Measurements from ENCODE around the gene EXOC1L.

EXOC1L gene, protein sequence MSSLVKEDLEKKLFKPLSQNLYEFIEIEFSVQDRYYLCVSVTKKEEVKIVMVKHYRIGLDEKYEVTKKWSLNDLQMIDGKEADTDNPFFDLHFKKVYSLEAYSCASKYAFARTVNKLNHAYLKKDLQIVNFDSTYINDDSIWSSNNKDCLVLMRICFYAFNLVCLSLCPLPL

DNA sequence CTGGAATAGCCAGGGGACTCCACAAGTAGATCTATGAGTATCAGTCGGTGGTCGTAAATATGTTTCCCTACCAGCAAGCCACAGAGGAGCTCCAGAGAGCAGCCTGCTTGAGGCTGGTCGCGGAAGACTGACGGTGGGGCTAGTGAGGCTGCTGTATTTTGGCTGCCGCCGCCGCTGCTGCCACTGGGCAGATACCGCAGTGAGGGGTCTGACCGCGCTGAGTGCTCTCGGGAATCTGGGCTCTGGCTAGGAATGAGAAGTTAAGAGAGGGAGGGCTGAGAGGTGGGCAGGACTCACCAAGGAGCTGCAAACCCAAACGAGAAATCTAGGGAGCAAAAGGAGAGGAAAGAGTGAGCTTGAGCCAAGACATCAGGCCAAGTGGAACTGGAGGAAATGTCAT lies at the start of gene EXOC1L:
TSS of gene EXOC1L (plus strand) at position 157 of the 400 bp plus-strand sequence. CDS start at position 394, 237 bp downstream.
- DNase-seq = peak; percentile 74

DNA sequence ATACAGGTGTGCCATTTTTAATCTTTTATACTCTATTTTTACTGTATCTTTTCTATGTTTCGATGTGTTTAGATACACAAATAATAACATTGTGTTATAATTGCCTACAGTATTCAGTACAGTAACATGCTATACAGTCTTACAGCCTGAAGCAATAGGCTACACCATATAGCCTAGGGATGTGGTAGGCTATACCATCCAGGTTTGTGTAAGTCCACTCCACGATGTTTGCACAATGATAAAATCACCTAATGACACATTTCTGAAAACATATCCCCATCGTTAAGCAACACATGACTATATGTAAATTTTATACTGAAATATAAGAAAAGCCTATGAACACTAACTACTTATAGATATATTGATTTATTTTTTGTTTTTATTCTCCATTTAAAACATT lies 48.9 kb upstream of the EXOC1L start:
- no peak for DNase-seq

DNA sequence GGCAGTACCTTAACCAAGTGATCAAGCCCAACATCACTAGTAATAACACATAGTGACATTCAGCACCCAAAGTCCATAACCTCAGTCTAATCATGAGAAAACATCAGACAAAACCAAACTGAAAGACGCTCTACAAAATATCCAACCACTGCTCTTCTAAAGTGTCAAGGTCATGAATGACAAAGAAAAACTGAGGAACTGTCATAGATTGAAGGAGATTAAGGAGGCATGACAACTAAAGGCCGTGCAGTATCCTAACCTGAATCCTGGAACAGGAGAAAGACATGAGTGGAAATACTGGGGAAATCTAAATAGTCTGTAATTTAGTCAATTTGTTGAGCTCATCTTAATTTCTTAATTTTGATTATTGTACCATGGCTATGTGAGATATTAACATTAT lies 38.2 kb upstream of the EXOC1L start:
- DNase-seq = no peak

DNA sequence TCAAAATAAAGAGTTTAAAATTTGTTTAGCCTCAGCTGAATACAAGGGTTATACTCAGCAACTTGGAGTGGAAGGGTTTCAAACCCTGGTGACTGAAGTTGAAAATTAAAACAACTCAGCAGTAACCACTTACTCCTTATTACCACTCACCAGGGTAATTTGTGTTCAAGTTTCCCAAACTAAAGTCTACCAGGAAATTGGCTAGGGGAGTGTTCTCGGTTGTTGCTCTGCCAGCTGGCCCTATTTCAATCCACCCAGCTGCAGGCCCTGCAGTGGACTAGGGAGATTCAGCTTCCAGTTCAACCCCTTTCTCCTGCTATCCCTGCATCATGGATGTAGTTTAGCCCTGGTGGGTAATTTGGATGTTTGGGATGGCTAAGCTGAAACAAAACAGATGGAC lies 37.8 kb upstream of the EXOC1L start:
- no peak for DNase-seq

DNA sequence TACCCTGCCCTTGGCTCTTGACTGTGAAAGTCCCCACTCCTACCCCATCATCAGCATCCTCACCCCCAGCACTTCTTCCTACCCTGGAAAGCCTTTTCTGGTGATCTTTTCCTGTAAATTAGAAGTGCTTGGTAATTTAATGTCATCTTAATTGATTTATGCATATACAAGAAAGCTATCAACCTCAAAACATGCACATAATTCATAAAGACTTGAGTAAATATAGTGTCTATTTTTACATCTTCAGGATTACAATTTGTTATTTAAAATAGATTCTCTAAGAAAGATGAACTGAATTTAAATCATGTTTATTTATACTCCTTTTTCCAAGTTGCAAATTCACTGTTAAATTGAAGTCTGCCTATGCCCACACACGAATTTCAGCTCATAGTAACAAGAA lies 36.0 kb upstream of the EXOC1L start:
- no peak for DNase-seq

DNA sequence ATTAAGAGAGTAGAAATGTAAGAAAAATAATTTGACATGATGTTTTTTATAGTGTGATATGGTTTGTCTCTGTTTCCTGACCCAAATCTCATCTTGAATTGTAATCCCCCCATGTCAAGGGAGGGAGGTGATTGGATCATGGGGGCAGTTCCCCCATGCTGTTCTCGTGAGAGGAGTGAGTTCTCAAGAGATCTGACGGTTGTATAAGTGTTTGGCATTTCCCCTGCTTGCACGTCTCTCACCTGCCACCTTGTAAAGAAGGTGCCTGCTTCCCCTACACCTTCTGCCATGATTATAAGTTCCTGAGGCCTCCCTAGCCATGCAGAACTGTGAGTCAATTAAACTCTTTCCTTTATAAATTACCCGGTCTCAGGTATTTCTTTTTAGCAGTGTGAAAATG lies 34.8 kb upstream of the EXOC1L start:
- no peak for DNase-seq

DNA sequence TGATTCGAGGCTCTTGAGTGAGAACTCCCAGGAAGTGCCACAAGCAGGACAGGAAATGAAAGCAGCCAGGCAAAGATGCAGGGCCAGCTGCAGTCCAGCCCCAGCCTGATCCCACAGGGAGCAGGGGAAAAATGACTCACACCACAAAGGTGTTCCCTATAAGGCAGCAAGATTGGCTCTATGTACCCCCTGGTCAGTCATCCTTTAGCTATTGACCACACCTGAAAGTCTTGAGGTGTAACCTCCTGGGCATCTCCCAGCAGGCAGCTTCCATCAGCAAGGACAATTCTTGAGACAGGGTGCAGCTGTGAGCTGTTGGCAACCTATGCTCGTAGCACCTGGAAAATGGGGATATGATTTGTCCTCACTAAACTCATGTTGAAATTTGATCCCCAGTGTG lies 27.9 kb upstream of the EXOC1L start:
- DNase-seq = no peak

DNA sequence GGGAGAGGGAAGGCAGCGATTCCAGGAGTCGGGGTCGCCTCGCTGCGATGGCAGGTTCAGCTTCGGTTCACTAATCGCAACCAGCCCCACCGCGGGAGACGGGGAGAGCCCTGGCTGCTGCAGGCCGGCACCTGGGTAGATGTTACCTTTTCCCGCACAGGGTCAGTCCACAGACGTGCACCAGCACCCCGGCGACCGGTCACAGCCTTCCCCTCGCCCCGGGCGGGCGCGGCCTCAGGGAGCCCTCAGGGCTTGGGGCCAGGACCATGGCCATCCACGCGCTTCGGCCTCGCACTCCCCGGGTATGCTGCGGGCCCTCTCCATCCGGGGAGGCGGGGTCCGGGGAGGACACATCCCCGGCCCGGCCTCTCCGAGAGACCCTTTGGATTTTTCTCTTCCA lies 26.1 kb upstream of the EXOC1L start:
- peak; percentile 52 for DNase-seq

DNA sequence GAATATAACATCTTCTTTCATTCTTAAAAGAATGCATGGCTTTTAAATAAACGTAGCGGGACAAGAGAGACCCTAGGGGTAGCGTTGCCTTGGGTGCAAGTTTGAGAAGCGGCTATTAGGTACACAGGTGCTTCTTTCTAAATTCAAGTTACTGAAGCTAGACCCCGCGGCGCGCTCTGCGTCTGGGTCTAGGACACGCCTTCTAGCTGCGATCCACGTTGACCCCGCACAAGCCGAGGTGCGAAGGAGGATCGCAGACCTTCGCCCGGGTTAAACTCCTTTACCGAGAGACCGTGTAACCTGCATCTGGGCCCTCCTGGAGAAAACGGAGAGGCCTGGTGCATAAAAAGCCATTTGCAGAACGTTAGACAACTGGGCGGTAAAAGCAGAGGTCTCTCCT lies 25.5 kb upstream of the EXOC1L start:
- peak; percentile 9 for DNase-seq

DNA sequence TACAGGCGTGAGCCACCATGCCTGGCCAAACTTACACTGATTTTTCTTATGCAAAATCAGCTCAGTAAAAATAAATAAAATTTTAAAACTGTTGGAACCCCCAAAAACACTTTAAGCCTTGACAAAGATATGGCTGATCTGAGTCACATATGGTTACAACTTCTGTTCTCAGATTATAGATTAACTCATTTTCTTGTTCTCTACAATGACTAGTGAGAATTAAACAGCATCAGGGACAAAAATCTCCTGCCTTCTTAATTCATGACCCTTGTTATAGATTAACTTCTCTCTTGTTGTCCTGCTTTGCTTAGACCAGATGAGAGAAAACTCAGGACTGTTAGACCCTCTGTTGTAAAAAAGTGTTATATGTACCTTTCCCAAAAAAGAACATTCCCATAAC lies 24.2 kb upstream of the EXOC1L start:
- DNase-seq = no peak

DNA sequence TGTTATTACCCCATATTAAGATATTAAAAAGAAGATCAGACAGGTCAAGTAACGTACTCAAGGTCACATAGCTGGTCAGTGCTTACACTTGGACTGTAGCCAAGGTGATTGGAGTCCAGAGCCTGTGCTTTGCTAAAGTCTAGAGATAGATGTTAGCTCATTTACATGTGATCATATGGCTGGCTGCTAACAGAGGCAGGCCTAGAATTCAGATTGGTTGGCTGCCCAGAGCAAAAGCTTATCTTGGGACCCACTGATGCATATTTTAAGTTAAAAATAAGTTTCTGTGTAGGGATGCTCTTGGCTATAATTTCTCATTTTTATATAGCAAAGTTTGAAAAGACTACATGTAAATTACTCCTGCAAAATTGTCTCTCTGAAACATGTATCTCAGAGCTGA lies 18.1 kb upstream of the EXOC1L start:
- DNase-seq = no peak

DNA sequence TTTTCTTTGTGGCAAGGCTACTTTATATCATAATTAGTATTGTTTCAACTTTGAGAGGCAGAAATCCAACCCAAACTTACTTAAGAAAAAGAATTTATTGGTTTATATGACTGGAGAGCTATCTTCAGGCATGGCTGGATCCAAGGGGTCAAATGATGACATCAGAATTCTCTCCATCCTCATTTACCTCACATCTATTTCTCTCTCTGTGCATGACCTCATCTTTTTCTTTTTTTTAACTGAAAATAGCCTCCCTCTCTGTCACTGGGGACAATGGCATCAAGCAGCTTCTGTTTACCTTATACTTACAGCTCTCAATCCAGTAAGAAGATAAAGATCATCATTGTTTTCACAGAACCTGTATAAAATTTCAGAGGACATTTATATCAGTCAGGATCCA lies 12.0 kb upstream of the EXOC1L start:
- no peak for DNase-seq

DNA sequence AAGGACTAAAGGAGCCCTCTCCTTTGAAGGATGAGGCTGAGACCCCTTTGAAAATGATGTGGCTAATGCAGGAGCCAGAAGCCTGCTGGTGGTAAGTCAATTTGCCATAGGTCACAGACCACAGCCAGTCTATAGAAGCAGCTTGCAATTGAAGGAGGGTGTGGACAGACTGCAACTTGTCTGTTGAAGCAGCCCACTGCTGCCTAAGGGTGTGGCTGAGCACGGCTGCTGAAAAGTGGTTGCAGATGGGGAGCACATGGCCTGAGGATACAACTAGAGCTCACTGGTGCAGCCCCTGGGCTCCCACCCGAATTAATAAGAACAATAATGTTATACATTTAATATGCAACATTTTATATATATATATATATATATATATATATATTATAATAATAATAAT lies 11.4 kb upstream of the EXOC1L start:
- no peak for DNase-seq

DNA sequence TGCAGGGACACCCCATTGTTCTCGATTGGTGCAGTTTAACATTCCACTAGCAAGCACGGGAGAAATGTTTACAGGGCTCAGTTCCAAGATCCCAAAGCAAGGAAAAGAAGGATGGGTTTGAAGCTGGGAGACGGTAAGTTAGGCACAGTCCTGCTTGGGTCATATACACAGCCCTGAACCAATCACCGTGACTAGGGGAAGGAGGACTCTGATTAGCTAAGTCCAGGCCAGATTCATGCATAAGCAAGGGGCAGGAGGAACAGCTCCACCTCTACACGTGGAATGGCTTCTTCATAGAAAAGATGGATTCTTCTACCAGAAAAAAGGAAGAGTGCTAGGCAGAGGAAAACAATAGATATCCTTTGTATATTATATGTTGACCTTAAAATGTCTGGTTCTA lies 11.0 kb upstream of the EXOC1L start:
- DNase-seq = no peak

DNA sequence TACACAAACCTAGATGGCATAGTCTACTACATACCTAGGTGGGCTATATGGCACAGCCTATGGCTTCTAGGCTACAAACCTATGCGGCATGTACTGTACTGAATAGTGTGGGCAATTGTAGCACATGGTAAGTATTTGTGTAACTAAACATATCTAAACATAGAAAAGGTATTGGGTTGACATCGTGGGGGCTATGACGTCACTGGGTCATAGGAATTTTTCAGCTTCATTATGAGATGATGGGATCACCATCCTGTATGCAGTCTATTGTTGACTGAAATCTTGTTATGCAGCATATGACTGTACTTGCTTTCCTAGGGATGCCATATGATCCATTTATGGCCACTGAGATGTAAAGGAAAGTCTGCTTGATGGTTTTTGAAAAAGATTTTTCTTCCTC lies 1.9 kb upstream of the EXOC1L start:
- DNase-seq = no peak

DNA sequence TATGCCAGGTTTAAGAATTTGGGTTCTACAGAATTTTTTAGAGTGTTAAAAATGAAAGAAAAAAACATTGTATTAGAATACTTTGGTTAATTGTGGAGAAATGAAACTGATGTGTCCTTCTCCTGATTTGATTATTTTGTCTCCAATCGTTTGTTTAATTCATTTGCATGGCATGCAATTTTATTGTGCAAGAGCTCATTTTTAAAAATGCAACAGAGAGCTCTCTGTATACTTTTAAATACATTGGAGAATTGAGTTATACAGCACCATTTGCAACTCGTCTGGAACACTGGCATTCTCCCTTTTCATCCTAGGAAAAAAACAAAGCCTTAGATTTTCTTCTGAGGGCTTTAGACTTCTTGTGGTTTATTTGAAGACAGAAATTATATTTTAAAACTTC lies 689 bp downstream of the EXOC1L start:
- DNase-seq = no peak

DNA sequence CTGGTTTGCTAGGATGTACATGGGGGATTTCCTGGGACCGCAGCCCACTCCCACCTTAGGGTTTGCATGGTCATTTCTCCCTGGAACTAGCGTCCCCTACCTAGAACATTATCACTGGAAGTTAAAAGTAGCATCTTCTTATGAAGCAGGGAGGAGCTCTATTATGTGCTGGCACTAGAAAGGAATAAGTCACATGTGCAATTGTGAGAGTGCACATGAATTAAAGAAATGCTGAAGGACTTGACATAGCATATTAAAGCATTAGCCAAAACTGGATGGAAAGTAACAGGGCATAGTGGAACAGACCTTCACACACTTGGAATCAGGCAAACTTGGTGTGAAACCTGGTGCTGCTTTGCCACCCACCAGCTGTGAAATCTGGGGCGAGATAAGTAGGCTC lies 2.7 kb downstream of the EXOC1L start:
- DNase-seq = no peak

DNA sequence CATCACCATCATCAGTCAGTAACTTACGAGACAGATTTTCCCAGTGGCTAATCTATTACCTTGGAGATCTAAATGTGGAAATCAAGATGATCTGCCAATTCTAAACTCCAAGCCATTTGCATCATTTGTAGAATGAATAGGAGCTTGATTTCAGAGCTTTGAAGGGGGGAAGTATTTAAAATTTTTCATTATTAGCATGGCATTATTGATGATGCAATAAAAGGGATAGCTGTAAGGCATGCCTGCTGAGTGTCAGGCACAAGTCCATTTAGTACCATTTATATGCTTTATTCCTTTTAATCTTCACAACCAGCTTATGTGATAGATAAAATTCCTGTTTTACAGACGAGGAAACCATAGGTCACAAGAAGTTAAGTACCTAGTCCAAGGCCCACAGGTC lies 5.3 kb downstream of the EXOC1L start:
- no peak for DNase-seq

DNA sequence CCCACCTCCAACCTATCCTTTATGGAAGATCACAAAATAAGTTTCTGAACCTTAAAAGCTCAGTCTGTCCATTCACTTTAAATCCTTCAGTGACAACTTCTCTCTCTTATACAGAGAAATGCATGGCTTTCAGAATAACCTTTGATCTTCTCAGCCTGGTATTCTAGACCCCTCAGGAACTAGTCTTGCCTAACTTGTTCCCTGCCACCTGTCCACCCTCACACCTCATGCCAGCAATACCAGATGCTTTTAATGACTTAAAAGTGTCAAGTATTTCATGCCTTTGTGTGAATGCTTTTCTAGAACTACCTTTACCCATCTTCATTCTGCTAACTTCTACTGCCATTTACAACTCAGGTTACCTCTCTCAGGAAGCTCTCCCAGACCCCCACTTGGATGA lies 7.4 kb downstream of the EXOC1L start:
- DNase-seq = no peak

DNA sequence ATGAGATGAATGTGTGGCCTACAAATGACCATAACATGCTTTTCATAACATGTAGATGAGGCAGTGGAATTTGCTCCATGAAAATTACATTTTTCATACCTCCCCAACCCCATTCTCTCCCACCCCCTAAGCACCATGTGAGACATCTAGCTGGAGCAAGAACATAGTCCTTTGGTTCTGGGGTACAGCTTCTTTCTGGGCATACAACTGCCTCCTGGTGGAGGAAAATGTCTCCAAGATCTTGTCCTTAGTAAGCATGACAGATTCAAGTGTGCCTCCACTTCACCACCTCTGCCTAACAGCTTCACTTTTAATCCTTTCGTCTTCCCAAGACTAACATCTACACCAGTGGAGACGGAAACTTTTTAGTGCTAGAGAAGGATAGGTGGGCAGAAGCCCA lies 8.0 kb downstream of the EXOC1L start:
- no peak for DNase-seq

DNA sequence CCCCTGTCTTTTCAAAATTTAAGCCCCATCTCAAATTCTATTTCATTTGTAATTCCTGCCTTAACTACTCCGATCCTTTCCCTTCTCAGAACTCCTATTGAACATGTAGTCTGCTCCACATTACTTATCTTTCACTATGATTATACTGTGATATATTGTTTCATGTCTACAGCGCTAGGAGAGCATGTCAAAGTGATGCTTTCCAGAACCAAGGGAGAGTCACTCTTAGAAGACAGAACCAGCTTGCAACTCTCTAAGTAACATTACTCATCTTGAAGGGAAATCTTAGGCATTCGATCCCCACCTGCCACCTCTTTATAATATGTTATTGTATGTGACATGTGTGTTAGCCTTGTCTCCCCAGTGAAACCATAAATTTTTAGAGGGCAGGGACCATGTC lies 10.5 kb downstream of the EXOC1L start:
- DNase-seq = no peak

DNA sequence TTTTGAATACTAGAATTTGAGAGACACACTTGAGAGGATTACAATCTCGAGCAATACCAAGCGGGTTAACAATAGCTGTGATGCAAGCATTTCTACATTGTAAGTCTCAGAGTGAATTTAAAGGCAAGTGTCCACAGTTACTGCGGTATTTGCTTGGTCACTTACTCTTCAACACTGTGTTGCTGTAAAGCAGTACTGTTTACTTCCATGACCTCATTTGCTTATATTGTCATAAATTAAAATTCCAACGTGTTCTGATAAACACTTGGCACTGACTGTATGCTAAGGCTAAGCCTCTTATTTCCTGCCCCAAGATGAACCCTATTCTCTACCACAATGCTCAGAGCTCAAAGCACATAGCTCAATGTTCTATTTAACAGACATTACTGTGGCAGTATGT lies 11.1 kb downstream of the EXOC1L start:
- no peak for DNase-seq

DNA sequence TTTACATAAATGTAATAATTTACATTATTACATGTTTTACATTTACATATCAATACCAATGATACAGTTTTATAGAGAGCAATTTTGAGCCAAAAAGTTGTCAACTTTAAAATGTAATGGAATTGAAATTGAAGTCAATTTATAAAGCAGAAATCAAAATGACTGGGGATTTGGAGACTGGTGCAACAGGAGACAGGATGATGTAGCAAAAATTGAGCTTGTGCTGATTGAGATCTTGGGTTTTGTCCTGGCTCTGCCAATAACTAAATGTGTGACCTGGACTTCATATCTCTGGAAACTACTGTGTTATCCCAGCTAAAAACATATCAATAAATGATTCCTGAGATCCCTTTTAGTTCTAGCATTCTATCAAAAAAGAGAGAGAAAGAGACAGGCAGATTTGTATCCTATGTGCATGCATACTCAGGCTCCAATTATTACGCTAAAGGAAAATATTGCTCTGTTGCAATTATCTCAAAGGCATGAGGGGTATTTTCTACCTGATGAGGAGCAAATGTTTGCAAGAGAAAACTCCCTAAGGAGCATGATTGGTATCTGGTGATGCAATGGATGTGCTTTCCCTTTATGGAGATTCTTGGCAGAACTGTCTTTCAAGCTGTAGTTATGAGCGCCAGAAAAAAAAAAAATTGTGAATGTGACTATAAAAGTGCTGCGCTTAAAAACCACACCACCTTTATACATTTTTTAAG lies 14.7 kb downstream of the EXOC1L start:
- DNase-seq = no peak

DNA sequence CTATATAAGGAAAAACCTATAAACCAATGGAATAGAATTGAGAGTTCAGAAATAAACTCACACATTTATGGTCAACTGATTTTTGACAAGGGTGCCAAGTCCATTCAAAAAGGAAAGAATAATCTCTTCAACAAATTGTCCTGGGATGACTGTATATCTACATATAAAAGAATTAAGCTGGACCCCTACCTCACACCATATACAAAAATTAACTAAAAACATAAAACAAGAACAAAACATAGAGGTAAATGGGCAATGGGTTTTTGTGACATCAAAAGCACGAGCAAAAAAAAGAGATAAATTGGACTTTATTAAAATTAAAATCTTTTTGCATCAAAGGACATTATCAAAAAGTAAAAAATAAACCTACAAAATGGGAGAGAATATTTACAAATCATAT lies 18.3 kb downstream of the EXOC1L start:
- DNase-seq = no peak

DNA sequence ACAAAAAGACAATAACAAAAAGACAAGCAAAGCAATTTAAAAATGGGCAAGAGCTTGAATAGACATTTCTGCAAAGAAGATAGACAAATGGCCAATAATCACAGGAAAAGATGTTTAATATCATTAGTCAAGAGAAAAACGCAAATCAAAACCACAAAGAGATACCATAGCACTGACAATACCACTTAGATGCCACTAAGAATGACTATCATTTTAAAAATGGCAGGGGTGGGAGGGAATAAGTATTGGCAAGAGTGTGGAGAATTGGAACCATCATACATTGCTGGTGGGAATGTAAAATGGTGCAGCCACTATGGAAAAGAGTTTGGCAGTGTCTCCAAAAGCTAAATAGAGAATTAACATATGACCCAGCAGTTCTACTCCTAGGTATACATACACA lies 18.8 kb downstream of the EXOC1L start:
- no peak for DNase-seq

Measured in retina (tissue), 1 donor.